ENCODE measurements around the gene ATP13A2. TPM values are rescaled to one million over a fixed set of nuclear protein-coding genes. Genes with fewer than 3 reads are reported as not detected.

The ATP13A2 gene
- total RNA-seq, 4 donors from 2014 or later: 23.8 to 66.5 (median 41.8) TPM

DNA sequence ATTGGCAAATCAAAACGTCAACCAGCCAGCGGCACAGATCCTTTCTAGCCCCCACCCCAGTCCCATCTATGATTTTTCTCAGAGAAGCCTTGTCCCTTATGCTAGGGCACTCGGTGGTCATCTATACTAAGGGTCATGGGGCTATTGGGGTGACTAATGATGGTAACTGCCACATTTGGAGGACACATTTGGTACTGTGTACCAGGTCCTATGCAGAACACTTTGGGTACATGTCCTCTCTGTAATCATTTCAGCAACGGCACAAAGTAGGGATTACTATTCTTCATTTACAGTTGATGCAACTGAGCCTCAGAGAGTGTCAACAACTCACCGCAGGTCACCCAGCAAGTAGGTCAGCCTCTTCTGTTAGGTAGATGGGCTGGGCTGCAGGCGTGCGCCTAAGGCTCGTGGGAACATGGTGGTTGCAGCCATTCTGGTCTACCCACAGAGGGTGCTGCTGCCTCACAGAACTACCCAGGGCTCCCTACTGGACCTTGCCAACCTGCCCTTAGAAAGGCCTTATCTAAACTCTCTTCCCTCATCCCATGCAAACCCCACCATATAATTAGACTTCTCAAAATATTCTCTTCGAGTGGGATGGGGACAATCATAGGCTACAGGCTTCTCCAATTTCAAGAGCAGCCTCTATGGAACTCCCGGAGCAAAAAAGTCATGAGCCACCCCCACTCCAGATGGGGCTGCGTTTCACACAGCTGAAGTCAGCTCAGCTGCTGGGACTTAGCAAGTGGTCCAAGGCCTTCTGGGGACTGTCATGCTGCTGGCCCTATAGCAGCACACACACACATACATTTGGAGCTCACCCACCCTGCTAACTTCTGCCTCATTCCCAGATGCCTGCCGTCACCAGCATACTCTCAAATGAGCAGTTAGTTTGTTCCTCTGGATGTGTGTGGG is 47.9 kb upstream of the ATP13A2 start:
- TF ChIP-seq, protein P1, sequence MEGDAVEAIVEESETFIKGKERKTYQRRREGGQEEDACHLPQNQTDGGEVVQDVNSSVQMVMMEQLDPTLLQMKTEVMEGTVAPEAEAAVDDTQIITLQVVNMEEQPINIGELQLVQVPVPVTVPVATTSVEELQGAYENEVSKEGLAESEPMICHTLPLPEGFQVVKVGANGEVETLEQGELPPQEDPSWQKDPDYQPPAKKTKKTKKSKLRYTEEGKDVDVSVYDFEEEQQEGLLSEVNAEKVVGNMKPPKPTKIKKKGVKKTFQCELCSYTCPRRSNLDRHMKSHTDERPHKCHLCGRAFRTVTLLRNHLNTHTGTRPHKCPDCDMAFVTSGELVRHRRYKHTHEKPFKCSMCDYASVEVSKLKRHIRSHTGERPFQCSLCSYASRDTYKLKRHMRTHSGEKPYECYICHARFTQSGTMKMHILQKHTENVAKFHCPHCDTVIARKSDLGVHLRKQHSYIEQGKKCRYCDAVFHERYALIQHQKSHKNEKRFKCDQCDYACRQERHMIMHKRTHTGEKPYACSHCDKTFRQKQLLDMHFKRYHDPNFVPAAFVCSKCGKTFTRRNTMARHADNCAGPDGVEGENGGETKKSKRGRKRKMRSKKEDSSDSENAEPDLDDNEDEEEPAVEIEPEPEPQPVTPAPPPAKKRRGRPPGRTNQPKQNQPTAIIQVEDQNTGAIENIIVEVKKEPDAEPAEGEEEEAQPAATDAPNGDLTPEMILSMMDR (IDR thresholded peaks at IDR 0.05): peak in 5 of 6 experiments; percentile 49 to 80 (median 69)
- TF ChIP-seq POLR2A (IDR thresholded peaks at IDR 0.05): no peak
- no peaks in the 10 kb centered on the region for H3K9me3 ChIP-seq
- no peak overlapping the region for H3K4me3 ChIP-seq
- H3K36me3 ChIP-seq: no peaks in the 10 kb centered on the region
- peaks cover 0 to 12% (median 0%) of the 10 kb centered on the region in 4 donors for H3K27me3 ChIP-seq
- H3K27ac ChIP-seq: no peak overlapping the region
- DNase-seq: no peak
- peaks cover 0 to 14% (median 0%) of the 10 kb centered on the region in 3 donors for H3K4me1 ChIP-seq
- intact Hi-C loops (cut with DNase I): loop anchor here (10.0 kb wide), 1 partner anchor 185 kb away; the partner anchor contains the start of gene PADI3
- WGBS, 2 donors: 34 to 41% methylated on average over 12 of the region's 12 CpGs

DNA sequence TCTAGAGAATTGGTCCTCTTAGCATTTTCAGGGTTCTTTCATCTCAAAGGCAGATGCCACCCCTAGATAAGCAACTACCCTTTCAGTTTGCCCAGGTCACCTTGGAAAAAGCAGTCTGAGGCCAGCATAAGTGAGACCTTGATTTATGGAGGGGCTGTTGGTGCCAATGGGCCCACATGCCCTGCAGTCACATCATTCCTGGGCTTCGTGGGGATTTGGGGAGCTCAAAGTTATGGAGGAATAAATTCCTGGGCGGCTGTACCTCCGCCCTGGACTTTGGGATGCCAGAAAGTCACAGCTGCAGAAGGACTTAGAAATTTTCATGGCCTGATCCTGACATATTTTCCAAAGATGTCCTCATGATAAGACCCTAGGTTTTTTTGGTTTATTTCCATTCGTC is 44.8 kb upstream of the ATP13A2 start:
- intact Hi-C loops (cut with DNase I): no loop called here
- H3K27ac ChIP-seq: no peak overlapping the region
- WGBS, 2 donors: 72 to 77% methylated on average over 3 to 4 of the region's 4 CpGs
- TF ChIP-seq, protein P1 (IDR thresholded peaks at IDR 0.05): no peak
- TF ChIP-seq POLR2A (IDR thresholded peaks at IDR 0.05): no peak
- H3K27me3 ChIP-seq: peaks cover 0 to 12% (median 0%) of the 10 kb centered on the region in 4 donors
- DNase-seq: no peak
- H3K4me1 ChIP-seq: peaks cover 11 to 34% (median 11%) of the 10 kb centered on the region in 3 donors
- no peaks in the 10 kb centered on the region for H3K9me3 ChIP-seq
- peaks cover 0 to 9% (median 0%) of the 10 kb centered on the region in 3 donors for H3K36me3 ChIP-seq
- H3K4me3 ChIP-seq: no peak overlapping the region

DNA sequence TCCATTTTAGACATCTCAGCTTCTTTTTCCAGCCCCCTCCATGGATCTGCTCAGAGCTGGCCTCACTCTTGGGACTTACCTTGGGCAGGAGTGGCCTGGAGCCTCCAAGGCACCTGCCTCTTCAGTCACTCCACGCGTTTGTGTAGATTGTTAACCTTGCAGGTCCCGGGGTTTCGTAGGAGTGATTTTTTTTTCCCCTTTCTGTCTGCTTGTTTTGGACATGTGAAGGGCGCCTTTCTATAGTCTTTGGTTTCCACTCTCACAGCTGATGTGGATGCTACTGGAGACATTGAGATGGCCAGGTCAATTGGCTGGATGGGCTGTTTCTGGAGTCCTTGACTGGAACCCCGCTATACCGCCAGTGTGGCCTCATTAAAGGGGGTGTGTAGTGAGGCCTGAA is 44.1 kb upstream of the ATP13A2 start:
- peaks cover 0 to 12% (median 0%) of the 10 kb centered on the region in 4 donors for H3K27me3 ChIP-seq
- H3K27ac ChIP-seq: no peak overlapping the region
- 92 to 96% methylated on average over 5 to 7 of the region's 7 CpGs for WGBS, 2 donors
- H3K4me1 ChIP-seq: peaks cover 11 to 41% (median 11%) of the 10 kb centered on the region in 3 donors
- TF ChIP-seq, protein P1 (IDR thresholded peaks at IDR 0.05): no peak
- no peak for DNase-seq
- intact Hi-C loops (cut with DNase I): no loop called here
- H3K9me3 ChIP-seq: no peaks in the 10 kb centered on the region
- no peak overlapping the region for H3K4me3 ChIP-seq
- peaks cover 0 to 16% (median 0%) of the 10 kb centered on the region in 3 donors for H3K36me3 ChIP-seq

DNA sequence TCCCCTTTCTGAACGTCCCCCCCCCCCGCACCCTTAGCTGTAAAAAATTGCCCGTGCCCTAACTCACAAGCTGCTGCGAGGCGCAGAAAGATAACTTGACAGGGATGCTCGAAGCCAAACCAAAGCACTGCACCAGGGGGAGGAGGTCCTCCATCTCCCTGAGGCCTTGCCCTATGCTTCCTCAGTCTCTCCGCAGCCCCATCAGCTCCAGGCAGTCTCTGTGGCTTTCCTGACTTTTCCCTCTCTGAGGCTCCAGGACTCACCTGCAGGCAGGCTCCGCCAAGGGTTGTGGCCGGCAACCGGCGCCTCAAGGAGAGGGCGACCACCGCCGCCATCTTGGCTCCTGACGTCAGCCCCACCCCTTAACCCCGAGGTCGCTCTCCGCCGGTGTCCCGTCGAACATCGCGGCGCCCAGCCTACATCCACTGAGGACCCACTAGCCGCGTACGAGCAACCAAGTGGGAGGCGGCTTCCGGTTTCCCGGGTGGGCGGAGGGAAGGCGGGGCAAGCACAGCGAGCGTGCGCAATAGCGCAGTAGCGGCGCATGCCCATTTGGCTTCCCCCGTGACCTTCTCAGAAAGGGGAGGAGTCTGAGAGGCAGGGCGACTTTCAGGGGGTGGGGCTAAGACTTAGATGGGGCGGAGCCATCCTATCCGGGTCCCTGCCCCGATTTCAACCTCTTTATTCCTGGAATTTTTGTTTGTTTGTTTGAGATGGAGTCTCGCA is 42.1 kb upstream of the ATP13A2 start, which contains the start of gene SDHB:
TSS of gene SDHB (minus strand) at position 348 of the 726 bp plus-strand sequence. CDS start at position 335, 13 bp downstream.
- peak within 1 kb of the TSS; percentile 74 to 94 (median 76) for H3K4me3 ChIP-seq
- DNase-seq: peak; percentile 86
- H3K4me1 ChIP-seq: peaks cover 11 to 45% (median 11%) of the 10 kb centered on the region in 3 donors
- WGBS, 2 donors: 0% methylated on average over 14 to 18 of the region's 44 CpGs
- H3K27me3 ChIP-seq: peaks cover 0 to 10% (median 0%) of the 10 kb centered on the region in 4 donors
- peaks cover 0 to 36% (median 6%) of the 10 kb centered on the region in 3 donors for H3K36me3 ChIP-seq
- intact Hi-C loops (cut with DNase I): no loop called here
- H3K9me3 ChIP-seq: no peaks in the 10 kb centered on the region
- TF ChIP-seq POLR2A (IDR thresholded peaks at IDR 0.05): peak in 3 of 4 donors; percentile 84 to 96 (median 91)
- TF ChIP-seq, protein P1 (IDR thresholded peaks at IDR 0.05): peak in 1 of 6 experiments; percentile 34
- peak within 1 kb of the TSS; percentile 91 to 98 (median 93) for H3K27ac ChIP-seq
